Measurements from ENCODE around the gene SMYD3. TPM values are rescaled to one million over a fixed set of nuclear protein-coding genes. Genes with fewer than 3 reads are reported as not detected.

The SMYD3 gene
- total RNA-seq, 1 donor from 2014 or later: 27.2 TPM

DNA sequence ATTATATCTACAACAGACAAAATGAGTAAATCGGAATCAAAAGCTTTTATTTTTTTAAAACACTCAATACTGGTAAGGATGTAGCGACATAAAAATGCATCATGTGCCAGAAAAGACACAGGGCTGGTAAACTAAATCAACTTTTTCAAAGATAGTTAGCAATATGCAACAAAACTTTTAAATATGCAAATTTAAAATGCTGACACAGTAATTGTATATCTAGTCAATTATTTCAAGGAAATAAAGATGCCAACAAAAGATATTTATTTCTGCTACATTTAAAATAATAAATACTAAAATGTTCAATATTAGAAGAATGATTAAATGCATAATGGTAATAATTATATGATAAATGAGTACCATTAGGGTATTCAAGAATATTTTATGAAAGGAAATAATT lies 295.1 kb downstream of the SMYD3 start:
- TF ChIP-seq, protein P1, sequence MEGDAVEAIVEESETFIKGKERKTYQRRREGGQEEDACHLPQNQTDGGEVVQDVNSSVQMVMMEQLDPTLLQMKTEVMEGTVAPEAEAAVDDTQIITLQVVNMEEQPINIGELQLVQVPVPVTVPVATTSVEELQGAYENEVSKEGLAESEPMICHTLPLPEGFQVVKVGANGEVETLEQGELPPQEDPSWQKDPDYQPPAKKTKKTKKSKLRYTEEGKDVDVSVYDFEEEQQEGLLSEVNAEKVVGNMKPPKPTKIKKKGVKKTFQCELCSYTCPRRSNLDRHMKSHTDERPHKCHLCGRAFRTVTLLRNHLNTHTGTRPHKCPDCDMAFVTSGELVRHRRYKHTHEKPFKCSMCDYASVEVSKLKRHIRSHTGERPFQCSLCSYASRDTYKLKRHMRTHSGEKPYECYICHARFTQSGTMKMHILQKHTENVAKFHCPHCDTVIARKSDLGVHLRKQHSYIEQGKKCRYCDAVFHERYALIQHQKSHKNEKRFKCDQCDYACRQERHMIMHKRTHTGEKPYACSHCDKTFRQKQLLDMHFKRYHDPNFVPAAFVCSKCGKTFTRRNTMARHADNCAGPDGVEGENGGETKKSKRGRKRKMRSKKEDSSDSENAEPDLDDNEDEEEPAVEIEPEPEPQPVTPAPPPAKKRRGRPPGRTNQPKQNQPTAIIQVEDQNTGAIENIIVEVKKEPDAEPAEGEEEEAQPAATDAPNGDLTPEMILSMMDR (IDR thresholded peaks at IDR 0.05): no peak
- intact Hi-C loops (cut with DNase I): no loop called here
- no peak for DNase-seq

DNA sequence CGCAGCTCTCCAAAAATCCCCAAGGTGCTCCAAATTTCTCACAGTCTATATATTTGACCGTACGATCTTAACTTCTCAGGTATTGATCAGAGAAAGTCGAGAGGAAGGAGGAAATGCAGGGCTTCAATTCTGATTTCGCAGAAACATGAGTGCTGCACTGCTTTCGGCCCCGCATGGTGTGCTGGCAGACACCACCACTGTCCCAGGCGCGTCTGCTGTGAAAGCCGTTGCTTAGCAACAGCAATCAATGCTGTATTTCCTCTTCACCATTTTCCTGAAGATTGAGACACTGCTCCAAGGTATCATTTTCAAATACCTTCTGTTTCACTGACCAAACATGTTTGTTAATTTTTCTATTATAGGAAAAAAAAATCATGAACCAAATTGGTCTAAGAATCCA lies 296.3 kb downstream of the SMYD3 start:
- intact Hi-C loops (cut with DNase I): no loop called here
- H3K4me3 ChIP-seq: no peak overlapping the region
- no peaks in the 10 kb centered on the region for H3K36me3 ChIP-seq
- TF ChIP-seq, protein P1 (IDR thresholded peaks at IDR 0.05): no peak
- H3K27ac ChIP-seq: no peak overlapping the region
- H3K27me3 ChIP-seq: no peaks in the 10 kb centered on the region
- DNase-seq: no peak
- ATAC-seq: no peak
- H3K9me3 ChIP-seq: no peaks in the 10 kb centered on the region
- no peaks in the 10 kb centered on the region for H3K4me1 ChIP-seq

More for the DNA sequence above, 295.1 kb downstream of the SMYD3 start:
- Histone ChIP-seq H3K36me3 (no peaks in the 10 kb centered on the region), H3K9me3 (no peaks in the 10 kb centered on the region), H3K27ac (no peak overlapping the region), H3K4me1 (no peaks in the 10 kb centered on the region), H3K27me3 (no peaks in the 10 kb centered on the region), H3K4me3 (no peak overlapping the region)
- ATAC-seq: no peak

DNA sequence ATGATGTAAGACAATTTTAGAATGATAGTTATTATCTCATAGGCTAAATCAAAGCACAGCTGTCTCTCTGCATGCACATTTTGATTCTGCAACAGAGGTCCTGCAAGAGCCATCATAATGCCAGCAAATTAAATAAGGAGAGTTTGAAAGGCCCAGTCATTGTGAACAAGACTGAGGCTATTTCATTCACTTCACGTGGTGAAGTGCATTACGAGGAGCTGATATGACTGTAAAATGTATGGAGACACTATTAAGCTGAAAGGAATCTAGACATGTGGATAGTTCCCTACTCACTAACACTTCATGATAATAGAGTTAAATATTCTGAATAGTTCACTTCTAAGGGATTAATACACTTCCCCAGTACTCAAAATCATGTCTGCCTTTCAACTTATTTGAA lies 299.0 kb downstream of the SMYD3 start:
- Histone ChIP-seq H3K27ac (no peak overlapping the region), H3K9me3 (no peaks in the 10 kb centered on the region), H3K4me1 (no peaks in the 10 kb centered on the region), H3K4me3 (no peak overlapping the region), H3K36me3 (no peaks in the 10 kb centered on the region), H3K27me3 (no peaks in the 10 kb centered on the region)
- ATAC-seq (no peak), DNase-seq (no peak)
- intact Hi-C loops (cut with DNase I): no loop called here
- TF ChIP-seq, protein P1 (IDR thresholded peaks at IDR 0.05): no peak

DNA sequence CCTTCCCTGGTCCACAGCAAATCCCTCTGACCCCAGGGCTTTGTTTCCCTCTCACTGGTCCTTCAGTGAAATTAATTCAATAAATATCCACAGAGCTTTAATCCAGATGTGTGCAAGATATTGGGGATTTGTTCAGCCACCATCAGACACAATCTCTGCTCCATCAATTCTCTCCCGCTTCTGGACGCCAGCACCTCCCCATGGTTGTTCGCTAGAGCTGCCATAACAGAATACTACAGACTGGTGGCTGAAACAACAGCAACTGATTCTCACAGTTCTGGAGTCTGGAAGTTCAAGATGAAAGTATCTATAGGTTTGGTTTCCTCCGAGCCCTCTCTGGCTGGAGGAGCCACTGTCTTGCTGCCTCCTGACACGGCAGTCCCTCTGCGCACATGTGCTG lies 303.9 kb downstream of the SMYD3 start:
- no peak for ATAC-seq

DNA sequence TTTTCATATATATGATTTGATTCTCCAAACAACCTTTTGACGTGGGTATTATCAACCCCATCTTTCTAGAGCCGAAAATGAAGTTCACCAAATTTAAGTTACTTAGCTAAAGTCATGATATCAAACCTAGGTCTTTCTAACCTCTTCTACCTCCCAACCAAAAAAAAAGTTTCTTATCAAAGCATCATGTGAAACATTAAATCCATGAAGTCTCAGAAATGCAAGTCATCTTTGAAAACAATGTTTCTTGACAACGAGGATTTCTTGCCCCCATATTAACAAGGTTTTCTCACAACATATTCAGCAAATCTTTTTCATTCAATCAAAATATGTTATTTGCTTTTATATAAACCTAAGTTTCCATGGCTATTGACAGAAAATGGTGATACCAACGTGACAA lies 306.3 kb downstream of the SMYD3 start:
- intact Hi-C loops (cut with DNase I): no loop called here
- H3K27ac ChIP-seq: no peak overlapping the region
- no peak for DNase-seq
- ATAC-seq: no peak
- no peaks in the 10 kb centered on the region for H3K36me3 ChIP-seq
- no peaks in the 10 kb centered on the region for H3K9me3 ChIP-seq
- no peaks in the 10 kb centered on the region for H3K4me1 ChIP-seq
- TF ChIP-seq, protein P1 (IDR thresholded peaks at IDR 0.05): no peak
- no peaks in the 10 kb centered on the region for H3K27me3 ChIP-seq
- no peak overlapping the region for H3K4me3 ChIP-seq

More for the DNA sequence above, 303.9 kb downstream of the SMYD3 start:
- no peak overlapping the region for H3K4me3 ChIP-seq
- no peak for DNase-seq
- H3K9me3 ChIP-seq: no peaks in the 10 kb centered on the region
- no peaks in the 10 kb centered on the region for H3K36me3 ChIP-seq
- no peaks in the 10 kb centered on the region for H3K4me1 ChIP-seq
- no peaks in the 10 kb centered on the region for H3K27me3 ChIP-seq
- TF ChIP-seq, protein P1 (IDR thresholded peaks at IDR 0.05): no peak
- H3K27ac ChIP-seq: no peak overlapping the region
- intact Hi-C loops (cut with DNase I): no loop called here

DNA sequence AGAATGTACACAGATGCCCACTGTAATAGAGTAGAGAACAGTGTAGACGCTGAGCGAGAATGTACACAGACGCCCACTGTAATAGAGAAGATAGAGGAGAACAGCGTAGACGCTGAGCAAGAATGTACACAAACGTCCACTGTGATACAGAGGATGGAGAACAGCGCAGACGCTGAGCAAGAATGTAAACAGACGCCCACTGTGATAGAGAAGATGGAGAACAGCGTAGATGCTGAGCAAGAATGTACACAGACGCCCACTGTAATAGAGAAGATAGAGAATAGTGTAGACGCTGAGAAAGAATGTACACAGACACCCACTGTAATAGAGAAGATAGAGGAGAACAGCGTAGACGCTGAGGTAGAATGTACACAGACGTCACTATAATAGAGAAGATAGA lies 306.9 kb downstream of the SMYD3 start:
- DNase-seq (no peak), ATAC-seq (no peak)
- Histone ChIP-seq H3K36me3 (no peaks in the 10 kb centered on the region), H3K27me3 (no peaks in the 10 kb centered on the region), H3K4me1 (no peaks in the 10 kb centered on the region), H3K9me3 (no peaks in the 10 kb centered on the region), H3K4me3 (no peak overlapping the region), H3K27ac (no peak overlapping the region)
- TF ChIP-seq, protein P1 (IDR thresholded peaks at IDR 0.05): no peak
- intact Hi-C loops (cut with DNase I): no loop called here
